SHP77 (cell line): ENCODE measurements around the gene POLR2F.

Source experiments
- DNase-seq, 2 experiments: peaks; one replicate each; lab custom pipeline; 2025; lab: John Stamatoyannopoulos, UW

POLR2F gene

DNA sequence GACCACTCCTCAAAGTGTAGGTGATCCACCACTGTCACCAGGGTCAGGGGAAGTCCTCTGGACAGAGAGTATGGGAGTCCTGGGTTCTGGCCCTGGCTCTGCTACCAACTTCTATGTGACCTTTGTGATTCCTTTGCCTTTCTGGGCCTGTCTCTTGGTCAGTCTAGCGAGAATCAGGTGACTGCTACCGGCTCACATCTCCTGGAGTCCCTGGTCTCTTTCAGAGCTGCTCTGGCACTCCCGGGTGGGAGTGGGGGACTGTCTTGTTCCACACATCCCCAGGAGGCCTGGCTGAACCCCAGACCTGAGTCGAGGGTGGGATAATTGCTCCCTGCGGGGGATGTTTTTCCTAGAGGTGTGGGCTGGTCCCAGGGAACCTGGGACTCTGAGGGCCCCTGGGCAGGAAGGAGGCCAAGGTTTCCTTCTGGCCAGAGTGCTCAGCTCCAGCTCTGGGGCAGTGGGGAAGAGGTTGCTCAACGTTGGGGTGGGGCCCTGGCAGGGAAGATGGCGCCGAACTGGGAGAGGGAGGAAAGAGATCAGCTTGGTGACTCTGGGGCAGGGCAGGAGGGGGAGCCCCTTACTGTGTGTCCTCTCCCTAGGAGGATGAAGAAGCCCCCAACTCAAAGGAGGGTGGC lies 28.8 kb downstream of the POLR2F start:
- DNase-seq = no peak

DNA sequence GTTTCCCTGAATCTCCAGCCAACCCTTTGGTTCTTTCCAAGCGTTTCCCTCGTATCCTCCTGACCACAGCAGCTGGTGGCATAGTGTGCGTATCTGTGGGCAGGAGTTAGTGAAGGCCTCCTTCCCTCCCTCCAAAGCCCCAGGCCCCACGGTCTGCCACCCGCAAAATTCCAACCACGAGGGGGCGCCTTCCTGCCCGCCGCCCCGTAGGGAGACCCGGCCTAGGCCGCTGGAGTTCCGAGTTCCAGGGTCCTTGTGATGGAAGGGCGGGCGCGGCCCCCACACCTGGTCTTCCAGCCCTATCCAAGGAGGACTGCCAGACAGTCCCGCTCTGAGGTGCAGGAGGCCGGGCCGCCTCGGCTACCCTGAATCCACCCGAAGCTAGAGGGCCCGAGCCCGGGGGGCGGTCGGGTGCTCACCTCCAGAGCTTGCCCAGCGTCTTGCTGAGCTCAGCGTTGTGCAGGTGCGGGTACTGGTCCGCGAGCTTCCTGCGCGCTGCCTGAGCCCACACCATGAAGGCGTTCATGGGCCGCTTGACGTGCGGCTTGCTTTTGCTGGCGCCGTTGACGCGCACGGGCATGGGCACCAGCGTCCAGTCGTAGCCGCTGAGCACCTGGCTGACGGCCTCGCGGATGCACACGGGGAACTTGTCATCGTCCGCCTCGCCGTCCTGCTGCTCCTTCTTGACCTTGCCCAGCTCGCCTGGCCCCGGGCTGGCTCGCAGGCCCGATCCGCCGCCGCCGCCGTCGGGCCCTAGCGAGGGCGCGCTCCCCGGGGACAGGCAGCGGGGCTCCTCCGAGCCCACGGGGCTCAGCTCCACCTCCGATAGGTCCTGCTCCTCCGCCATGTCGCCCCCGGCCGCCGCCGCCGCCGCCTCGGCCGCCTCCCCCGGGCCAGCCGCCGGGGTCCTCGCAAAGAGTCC lies 29.7 kb downstream of the POLR2F start:
- no peak for DNase-seq

DNA sequence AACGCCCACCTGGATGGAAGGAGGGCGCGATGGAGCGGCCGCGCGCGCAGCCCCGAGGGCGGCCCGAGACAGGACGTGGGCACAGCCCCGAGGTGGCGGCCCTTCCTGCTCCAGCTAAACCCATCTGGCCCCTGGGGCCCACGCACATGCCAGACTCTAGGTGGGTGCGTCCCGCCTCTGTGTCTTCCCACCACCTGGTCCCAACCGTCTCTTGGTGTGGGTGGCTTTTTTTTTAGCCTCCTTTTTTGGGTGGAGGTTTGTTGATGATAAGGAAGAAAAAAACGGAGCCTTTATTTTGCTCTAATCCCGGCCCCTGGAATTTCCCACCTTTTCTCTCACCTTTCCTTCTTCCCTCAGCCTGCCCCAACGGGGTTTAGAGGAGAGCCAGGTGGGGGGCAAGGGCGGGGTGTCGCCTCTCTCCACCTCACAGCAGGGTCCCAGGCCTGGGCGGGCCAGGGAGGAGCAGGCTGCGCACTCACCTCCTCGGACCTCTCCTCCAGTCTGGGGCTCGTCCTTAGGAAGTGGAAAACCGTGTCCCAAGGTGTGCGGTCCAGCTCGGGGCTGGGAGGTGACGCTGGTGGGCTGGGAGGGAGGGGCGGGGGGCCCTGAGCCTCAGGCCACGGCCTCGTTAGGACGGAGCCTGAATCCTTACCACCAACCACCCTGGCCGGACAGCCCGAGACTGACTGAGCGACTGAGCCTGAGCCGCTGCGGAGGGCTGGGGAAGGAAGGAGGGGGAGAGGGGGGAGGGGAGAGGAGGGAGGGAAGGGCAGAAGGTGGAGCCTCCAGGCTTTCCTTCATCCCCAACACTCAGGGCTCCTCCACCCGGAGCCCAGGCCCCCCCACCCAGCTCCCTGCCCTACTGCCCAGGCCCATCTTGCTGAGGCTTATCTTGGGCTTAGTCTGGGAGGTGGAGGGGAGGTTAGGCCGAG lies 30.6 kb downstream of the POLR2F start, which contains the start of gene SOX10:
SOX10 (minus strand) TSS at position 696 of the 932 bp plus-strand sequence. CDS start 771 bp downstream, outside the sequence.
- no peak for DNase-seq

DNA sequence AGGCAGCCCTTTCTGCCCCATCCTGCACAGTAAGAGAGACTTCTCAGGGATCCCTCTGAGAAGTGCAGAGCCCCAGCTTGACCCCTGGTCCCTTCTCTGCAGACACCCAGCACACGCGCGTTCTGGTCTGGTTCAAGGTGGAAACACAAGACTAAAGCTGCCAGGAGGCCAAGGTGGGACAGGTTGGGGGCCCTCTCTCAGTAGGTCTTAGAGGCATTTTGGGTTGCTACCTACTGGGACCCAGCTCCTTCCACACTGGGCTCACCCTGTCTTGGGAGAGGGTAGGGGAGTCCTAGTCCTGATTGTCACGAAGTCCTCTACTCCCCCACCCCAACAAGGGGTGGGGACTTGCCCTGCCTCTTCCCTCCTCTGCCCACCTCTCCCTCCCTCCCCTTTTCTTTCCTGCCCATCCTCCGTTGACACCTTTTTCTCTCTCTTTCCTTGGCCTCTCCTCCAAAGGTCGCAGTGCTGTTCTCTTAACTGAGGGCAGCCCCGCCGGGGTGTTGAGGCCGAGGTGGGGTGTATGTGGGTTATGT lies 31.6 kb downstream of the POLR2F start:
- DNase-seq = no peak

DNA sequence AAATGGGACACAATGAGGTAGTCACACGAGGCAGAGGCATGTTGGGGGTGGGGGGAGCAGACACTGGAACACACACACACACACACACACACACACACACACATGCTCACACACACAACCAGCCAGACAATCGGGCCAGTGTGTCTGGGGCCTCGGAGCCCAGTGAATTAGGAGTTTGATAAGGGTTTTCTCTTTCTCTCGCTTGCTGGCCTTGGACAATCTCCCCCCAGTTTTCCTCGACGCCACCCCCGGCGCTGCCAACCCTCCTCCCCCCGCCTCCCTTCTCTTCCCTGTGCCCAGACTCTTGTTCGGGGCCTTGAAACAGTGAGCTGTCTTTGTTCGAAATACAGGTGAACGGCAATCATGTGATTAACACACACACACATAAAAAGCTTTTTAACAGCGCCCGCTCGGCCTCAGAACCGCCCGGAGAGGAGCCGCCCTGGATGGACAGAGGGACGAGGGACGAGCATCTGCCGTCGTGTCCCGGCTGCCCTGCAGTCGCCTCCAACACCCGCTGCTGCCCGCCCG lies 32.3 kb downstream of the POLR2F start:
- DNase-seq = no peak

DNA sequence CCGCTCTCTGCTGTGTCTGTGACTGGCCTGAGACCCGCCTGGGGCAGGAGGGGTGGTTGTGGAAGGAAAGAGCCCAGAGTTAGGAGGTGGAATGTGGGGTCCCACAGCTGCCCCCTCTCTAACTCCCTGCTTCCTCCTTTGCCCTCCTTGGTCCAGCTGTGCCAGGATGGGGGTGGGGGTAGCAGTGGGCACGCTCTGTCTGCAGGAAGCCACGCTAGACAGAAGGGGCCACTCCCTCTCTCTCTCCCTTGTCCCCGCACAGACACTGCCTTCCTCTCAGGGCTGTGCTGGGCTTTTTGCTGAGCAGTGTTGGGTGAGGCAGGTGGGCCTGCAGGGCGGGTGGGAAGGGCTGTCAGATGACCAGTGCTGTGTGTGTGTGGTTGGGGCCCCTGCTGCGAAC lies 32.9 kb downstream of the POLR2F start:
- DNase-seq = no peak

DNA sequence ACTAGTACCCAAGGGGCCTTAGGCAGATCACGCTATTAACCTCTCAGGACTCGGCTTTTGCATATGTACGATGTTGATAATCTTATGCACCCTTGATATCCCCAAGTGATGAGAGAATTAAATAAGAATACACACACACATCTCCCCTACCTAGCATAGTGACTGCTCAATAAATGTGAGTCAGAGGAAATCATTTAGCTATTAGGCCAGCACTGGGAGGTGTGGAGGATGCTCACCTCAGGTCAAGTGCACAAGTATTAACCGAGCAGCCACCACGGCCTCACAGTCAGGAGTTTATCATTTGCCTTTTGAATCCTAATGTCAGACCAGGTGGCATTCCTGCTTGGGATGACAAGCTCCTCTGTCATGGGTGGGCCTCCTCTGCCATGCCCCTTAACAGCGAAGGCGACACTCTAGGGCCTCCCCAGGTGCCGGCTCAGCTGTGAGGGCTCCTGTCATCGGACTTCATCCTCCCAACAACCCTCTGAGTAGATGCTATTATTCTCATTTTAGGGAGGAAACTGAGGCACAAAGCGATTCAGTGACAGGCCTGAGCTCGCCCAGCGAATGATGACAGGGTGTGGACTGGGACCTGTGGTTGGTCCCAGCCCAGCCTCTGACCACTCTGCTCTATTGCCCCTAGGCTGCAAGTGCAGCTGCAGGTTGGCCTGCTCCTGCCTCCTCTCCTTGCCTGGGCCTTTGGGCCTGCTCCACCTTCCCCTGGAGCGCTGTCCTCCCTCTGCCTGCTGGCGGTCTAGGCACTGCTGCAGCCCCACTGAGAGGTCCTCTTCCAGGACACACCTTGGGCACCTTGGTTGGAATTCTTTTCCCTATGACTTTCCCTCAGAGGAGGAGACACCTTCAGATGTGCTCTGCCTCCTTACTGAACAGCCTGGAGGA lies 35.9 kb downstream of the POLR2F start:
- no peak for DNase-seq

DNA sequence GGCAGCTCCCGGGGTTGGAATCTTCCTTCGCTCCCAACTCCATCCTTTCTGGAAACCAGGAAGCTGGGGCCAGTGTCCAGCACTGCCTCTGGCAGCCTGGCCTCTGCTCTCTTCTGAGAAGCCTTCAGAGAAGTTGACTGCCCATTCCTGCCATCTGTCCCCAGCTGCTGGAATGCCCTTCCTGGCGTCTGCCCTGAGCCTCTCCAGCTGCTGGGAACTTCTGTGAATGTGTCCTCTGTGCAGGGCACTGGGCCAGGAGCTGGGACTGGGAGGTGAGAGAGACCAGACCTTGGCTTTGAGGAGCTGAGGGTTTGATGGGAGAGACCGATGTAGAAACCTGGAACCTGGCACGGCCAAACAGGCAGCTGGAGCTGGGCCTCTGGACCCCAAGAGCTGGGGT lies 36.8 kb downstream of the POLR2F start:
- no peak for DNase-seq

DNA sequence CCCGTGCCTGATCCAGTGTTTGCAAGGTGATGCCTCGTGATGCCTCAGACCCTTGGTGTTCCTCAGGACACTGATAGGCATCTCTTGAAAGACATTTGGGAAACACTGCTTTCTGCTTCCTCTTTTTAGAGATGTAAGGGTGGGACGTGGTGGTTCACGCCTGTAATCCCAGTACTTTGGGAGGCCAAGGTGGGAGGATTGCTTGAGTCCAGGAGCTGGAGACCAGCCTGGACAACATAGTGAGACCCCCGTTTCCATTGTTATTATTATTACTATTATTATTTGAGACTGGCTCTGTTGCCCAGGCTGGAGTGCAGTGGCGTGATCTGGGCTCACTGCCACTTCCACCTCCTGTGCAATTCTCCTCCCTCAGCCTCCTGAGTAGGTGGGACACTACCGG lies 37.4 kb downstream of the POLR2F start:
- no peak for DNase-seq

DNA sequence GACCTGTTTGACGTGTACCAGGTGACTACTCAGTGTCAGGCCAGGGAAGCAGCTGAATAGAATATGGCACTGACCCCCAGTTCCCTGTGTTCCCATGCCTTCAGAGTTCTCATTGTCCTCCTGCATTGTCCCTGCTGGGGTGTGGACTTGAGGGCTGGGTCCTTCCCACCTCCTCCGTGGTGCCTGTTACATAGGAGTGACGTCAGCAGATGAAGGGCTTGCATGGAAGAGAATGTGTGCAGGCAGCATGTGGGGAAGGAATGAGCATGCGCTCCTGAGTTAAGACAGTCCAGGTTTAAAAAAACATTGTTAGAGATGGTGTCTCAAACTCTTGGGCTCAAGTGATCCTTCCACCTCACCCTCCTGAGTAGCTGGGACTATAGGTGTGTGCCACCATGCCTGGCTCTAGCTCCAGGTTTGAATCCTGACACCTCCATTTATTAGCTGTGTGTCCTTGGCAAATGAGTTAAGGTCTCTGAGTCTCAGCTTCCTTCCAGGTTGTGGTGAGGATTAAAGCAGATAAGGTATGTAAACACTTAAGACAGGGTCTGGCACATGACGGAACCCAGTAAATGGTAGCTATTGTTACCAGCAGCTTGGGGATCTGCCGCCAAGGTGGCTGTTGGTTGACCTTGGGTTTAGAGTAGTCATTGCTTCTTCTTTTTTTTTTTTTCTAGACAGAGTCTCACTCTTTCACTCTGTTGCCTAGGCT lies 38.4 kb downstream of the POLR2F start:
- DNase-seq = no peak

DNA sequence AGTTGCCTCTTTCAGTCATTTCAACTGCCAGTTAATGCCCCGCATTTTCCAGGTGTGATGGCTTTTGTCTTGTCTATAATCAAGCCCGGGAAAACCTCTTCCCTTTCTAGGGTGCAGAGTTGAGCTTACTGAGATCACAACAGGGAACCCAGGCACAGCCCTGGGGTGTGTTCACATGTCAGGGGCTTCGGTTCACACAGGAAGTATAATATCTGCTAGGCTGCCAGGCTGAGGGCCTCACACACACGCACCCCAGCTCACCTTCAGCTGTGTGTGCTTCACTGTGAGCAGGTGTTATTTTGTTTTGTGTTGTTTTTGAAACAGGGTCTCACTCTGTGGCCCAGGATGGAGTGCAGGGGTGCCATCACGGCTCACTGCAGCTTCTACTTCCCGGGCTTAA lies 40.5 kb downstream of the POLR2F start:
- no peak for DNase-seq

DNA sequence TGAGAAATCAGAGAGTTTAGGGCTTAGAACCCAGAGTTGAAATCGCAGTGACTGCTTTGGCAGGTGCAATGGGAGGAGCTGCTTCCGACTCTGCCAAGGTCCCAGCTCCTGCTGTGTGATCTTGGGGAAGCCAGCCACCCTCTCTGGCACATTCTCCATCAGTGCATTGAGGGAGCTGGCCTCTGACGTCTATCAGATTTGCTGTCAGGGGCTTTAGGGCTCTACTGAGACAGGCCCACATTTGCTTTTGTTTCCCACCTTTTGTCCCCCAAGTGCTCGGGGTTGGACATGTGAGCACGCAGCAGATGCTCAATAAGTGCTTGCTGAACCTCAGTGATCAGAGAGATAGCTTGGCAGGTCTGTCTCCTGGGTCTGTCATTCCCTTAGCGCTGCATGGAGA lies 41.5 kb downstream of the POLR2F start:
- no peak for DNase-seq

DNA sequence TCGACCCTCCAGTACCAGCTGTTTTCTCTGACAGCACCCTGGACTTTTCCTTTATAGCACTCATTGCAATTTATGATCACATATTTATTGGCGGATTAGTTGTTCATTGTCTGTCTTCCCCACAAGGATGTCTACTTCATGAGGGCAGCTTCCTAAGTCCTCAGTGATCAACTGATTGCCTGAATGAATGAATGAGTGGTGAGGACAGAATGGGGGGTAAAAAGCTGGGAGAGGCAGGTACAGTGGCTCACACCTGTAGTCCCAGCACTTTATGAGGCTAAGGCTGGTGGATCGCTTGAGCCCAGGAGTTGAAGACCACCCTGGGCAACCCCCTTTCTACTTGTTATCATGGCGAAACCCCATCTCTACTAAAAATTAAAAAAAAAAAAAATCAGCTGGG lies 42.0 kb downstream of the POLR2F start:
- no peak for DNase-seq

DNA sequence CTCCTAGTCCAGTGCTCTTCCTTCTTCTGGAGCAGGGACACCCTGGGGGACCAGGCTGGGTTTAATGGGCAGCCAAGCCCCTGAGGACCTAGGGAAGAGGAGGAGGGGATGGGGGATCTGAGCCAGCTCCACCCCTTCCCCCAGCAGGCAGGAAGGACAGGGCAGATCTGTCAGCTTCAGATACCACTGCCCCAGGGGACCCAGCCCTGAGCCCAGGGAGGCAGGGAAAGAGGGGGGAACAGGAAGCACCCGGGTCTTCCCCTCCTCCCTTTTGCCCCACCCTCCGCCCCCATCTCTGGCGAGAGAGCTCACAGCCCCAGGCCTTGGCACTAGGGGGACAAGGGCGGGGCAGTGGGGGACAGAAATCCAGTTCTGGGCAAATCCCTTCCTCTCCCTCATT lies 42.6 kb downstream of the POLR2F start:
- no peak for DNase-seq

DNA sequence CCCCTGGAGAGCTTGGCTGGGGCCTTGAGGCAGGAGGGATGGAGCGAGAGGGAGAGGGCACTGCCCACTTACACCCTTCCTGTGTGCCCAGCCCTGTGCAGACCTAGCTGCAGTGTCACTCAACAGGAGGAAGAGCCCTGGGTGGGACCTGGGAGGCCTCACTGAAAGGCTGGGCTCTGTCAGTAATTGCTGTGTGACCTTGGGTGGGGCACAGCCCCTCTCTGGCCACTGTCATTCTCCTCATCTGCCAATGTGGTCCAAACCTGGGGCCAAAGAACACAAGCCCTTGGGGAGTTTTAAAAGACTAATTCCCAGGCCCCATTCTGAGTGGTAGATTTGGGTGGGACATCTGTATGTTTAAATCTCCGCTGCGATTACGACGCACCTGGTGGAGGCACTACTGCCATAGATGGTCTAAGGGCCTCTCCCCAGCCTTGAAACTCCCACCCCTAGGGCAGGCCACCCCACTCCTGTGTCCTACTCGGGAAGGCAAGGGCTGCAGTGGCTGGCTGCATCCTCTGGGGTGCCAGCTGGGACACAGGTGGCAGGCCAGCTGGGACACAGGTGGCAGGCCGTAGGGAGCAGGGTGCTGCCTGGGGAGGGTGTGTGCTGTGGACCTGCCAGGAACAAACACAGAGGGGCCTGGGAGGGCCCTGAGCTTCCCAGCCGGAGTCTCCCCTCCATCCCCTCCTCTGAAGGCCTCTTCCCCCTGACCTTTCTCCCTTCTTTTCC lies 43.2 kb downstream of the POLR2F start:
- DNase-seq = peak; percentile 6 to 55

DNA sequence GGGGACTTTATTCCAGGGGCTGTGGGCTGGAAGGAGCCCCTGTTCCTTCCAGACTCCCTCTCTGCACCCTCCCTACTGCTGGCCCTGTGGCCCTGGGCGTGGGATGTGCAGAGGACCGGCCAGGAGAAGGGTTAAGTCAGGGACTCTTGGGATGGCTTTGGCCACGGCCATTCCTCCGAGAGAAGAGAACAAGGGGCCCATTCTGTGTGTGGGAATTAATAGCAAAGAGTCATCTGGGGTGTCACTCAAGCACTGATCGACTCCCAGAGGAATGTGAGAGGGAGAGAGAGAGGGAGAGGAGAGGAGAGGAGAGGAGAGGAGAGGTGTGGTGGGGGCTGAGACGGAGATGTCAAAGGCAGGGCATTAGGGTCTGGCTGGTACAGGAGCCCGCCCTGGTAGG lies 45.0 kb downstream of the POLR2F start:
- DNase-seq = no peak

DNA sequence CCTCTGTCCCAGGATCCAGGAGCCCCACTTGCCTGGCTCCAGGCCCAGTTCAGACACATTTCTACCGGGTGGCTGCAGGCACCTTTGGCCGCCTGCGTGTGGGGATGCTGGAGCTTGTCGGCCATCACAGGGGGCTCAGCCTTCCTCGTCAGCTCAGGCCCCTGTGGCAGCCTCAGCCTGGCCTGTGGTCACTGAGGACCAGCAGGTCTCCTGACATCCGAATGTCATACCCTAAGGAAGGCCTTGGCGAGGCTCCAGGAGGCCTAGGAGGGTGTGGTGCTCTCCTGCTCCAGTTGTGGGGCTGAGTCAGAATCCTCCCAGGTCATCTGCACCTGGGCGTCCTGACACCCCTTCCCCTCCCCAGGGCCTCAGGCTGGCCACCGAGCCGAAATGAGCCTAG lies 45.7 kb downstream of the POLR2F start:
- no peak for DNase-seq

DNA sequence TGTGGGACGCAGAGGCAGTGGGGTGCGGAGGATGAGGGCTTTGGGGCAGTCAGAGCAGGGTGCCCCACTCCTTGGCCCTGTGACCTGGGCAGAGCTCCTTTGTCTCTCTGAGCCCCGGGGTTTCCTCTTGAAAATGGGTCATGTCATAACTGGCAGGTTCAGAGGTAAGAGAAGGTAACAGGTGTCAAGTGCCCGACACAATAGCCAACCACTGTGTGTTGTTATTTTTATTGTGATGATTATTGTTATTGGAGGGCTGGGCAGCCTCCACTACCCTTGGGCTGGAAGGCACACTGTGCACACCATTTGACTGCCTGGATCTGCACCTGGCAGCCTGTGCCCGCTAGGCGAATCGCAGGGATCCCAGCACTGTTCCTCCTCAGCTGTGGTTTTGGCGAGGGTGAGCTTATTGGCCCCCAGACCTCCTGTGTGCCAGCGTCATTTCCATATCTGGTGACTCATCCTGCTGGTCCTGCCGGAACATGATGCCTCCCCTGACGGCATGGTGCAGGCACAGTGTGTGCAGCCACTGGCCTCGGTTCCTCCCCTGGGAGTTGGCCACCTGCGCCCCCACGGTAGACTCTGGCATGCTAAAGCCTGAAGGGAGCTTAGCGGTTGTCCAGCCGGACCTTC lies 46.3 kb downstream of the POLR2F start:
- peak; percentile 67 to 85 for DNase-seq

DNA sequence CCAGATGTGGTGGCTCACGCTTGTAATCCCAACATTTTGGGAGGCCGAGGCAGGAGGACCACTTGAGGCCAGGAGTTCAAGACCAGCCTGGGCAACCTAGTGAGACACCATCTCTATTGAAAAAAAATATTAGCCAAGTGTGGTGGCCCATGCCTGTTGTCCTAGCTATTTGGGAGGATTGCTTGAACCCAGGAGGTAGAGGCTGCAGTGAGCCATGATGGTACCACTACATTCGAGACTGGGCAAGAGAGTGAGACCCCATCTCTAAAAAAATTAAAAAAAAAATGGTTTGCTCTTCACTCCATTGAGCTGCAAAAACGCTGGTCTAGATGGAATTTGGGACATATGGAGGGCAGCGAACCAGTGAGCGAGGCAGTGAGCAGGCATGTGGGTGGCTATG lies 52.4 kb downstream of the POLR2F start:
- no peak for DNase-seq
